GM23338 (cell line): ENCODE data around the gene RYR1. TPM values are rescaled to one million over a fixed set of nuclear protein-coding genes. Genes with fewer than 3 reads are reported as not detected.

ENCODE experiments used
- ATAC-seq: fragments of 200-7000 bp; cut with Tn5 transposase; 3 replicates; pipeline ENCODE4 v1.9.1; 2020
- DNase-seq: peaks from one replicate; pipeline ENCODE4 v3.0.0-alpha.2; 2015; ENCODE audit warnings: low spot score
- H2AFZ ChIP-seq: fragments of 200-600 bp; sonication (generic); 2 replicates; pipeline ENCODE4 v1.8.0; 2016; ENCODE audit warnings: antibody characterized with exemption, mild to moderate bottlenecking, moderate library complexity
- H3F3A ChIP-seq: fragments of 200-600 bp; sonication (generic); replicated peaks from 2 replicates; pipeline ENCODE4 v1.8.0; 2017; ENCODE audit warnings: antibody characterized with exemption, mixed run types, low read depth
- H3K27ac ChIP-seq: fragments of 200-600 bp; sonication (generic); 2 replicates; pipeline ENCODE4 v1.6.1; 2016; ENCODE audit warnings: low read depth
- H3K27me3 ChIP-seq: fragments of 200-600 bp; sonication (generic); 2 replicates; pipeline ENCODE4 v1.8.0; 2016; ENCODE audit warnings: mild to moderate bottlenecking, mixed run types, moderate library complexity; ENCODE audit not compliant: insufficient read depth
- H3K36me3 ChIP-seq: fragments of 200-600 bp; sonication (generic); 2 replicates; pipeline ENCODE4 v1.8.0; 2016; ENCODE audit warnings: mild to moderate bottlenecking; ENCODE audit not compliant: insufficient read depth
- H3K4me1 ChIP-seq: fragments of 200-600 bp; sonication (generic); 2 replicates; pipeline ENCODE4 v1.8.0; 2016; ENCODE audit warnings: mild to moderate bottlenecking, moderate library complexity; ENCODE audit not compliant: insufficient read depth
- H3K4me2 ChIP-seq: fragments of 200-600 bp; sonication (generic); 2 replicates; pipeline ENCODE4 v1.7.1; 2017; ENCODE audit warnings: mixed run types
- H3K4me3 ChIP-seq: fragments of 200-600 bp; sonication (generic); 2 replicates; pipeline ENCODE4 v1.6.1; 2016; ENCODE audit warnings: mixed run types
- H3K79me2 ChIP-seq: fragments of 200-600 bp; sonication (generic); replicated peaks from 2 replicates; pipeline ENCODE4 v1.8.0; 2017; ENCODE audit warnings: mild to moderate bottlenecking; ENCODE audit not compliant: insufficient read depth
- H3K9me2 ChIP-seq: fragments of 200-600 bp; sonication (generic); 2 replicates; pipeline ENCODE4 v1.8.0; 2017; ENCODE audit not compliant: insufficient read depth
- H4K20me1 ChIP-seq: fragments of 200-600 bp; sonication (generic); replicated peaks from 2 replicates; pipeline ENCODE4 v1.8.0; 2017; ENCODE audit warnings: mild to moderate bottlenecking; ENCODE audit not compliant: insufficient read depth
- H3K27ac Mint-ChIP-seq: 2 replicates; pipeline ENCODE4 v1.8.0; 2020; ENCODE audit warnings: inconsistent platforms, mild to moderate bottlenecking, moderate library complexity, mixed read lengths
- H3K27me3 Mint-ChIP-seq: 3 replicates; pipeline ENCODE4 v1.8.0; 2022; ENCODE audit warnings: low read depth, mild to moderate bottlenecking, moderate library complexity, mixed read lengths, inconsistent platforms; ENCODE audit not compliant: insufficient read depth, poor library complexity
- H3K36me3 Mint-ChIP-seq: 3 replicates; pipeline ENCODE4 v1.8.0; 2021; ENCODE audit warnings: low read depth, mild to moderate bottlenecking, inconsistent platforms, moderate library complexity, mixed read lengths
- H3K4me1 Mint-ChIP-seq: 3 replicates; pipeline ENCODE4 v1.8.0; 2020; ENCODE audit warnings: mild to moderate bottlenecking, inconsistent platforms, mixed read lengths
- H3K4me3 Mint-ChIP-seq: 3 replicates; pipeline ENCODE4 v1.8.0; 2021; ENCODE audit warnings: moderate library complexity, mild to moderate bottlenecking, inconsistent platforms, mixed read lengths
- H3K9me3 Mint-ChIP-seq: 3 replicates; pipeline ENCODE4 v1.8.0; 2020; ENCODE audit warnings: moderate library complexity, mild to moderate bottlenecking, inconsistent platforms, mixed read lengths
- CREB1 ChIP-seq: fragments of 250-450 bp; sonication (Bioruptor Pico); IDR thresholded peaks from 2 replicates; pipeline ENCODE4 v1.5.0; 2020; ENCODE audit warnings: low read depth, mild to moderate bottlenecking, moderate library complexity
- ETS1 ChIP-seq: IDR thresholded peaks from 2 replicates; pipeline ENCODE4 v1.6.1; 2016; ENCODE audit warnings: antibody characterized with exemption
- EZH2 ChIP-seq: fragments of 200-600 bp; sonication (generic); IDR thresholded peaks from one replicate; pipeline ENCODE4 v1.8.0; 2017; ENCODE audit warnings: antibody characterized with exemption, mild to moderate bottlenecking, low read depth; ENCODE audit not compliant: unreplicated experiment
- EZH2phosphoT487 ChIP-seq: fragments of 200-600 bp; sonication (generic); IDR thresholded peaks from one replicate; pipeline ENCODE4 v1.8.1; 2018; ENCODE audit warnings: antibody characterized with exemption; ENCODE audit not compliant: unreplicated experiment
- JUNB ChIP-seq: IDR thresholded peaks from one replicate; pipeline ENCODE4 v1.6.1; 2016; ENCODE audit warnings: antibody characterized with exemption; ENCODE audit not compliant: unreplicated experiment
- POLR2AphosphoS5 ChIP-seq: IDR thresholded peaks from 2 replicates; pipeline ENCODE4 v1.6.1; 2016; ENCODE audit warnings: antibody characterized with exemption, low read depth
- REST ChIP-seq: IDR thresholded peaks from one replicate; pipeline ENCODE4 v1.6.1; 2018; ENCODE audit warnings: antibody characterized with exemption; ENCODE audit not compliant: unreplicated experiment
- STAT1 ChIP-seq: IDR thresholded peaks from one replicate; pipeline ENCODE4 v1.6.1; 2016; ENCODE audit warnings: antibody characterized with exemption; ENCODE audit not compliant: unreplicated experiment
- ZNF114 ChIP-seq: fragments of 250-450 bp; sonication (Bioruptor Pico); IDR thresholded peaks from 2 replicates; pipeline ENCODE4 v1.5.0; 2020; ENCODE audit warnings: mild to moderate bottlenecking, moderate library complexity
- polyA plus RNA-seq: library from polyadenylated mRNA; unstranded; fragments of >200 nt; fragmentation: Nextera tagmentation; extraction: Ambion mirVana; gene quantifications from 2 replicates; pipeline ENCODE4 v1.2.1, GENCODE V29; 2016
- total RNA-seq: library from RNA; depleted of rRNA; stranded (reverse); fragments of >200 nt; shearing (Covaris generic); gene quantifications from 2 replicates; pipeline ENCODE4 v1.2.3, GENCODE V29; 2014
- TF ChIP-seq, protein P1 (sequence below), 2 experiments: fragments of 200-600 bp in 1 of 2; sonication (generic) in 1 of 2; conservative IDR thresholded peaks; 2 replicates each; pipeline versions ENCODE4 v1.5.1 to v1.6.1; 2016 to 2017; ENCODE audit warnings: antibody characterized with exemption in 2 of 2, low read depth in 2 of 2, mild to moderate bottlenecking in 2 of 2, moderate library complexity in 1 of 2

The RYR1 gene
- total and polyA plus RNA-seq, 2 experiments from 2014 or later, result 4.0 to 26.7 TPM

GRCh38 chr19:38478273-38478971 is 44.9 kb downstream of the RYR1 start:
- peak; percentile 86 for ATAC-seq
- TF ChIP-seq EZH2phosphoT487, result no peak
- TF ChIP-seq, protein P1, sequence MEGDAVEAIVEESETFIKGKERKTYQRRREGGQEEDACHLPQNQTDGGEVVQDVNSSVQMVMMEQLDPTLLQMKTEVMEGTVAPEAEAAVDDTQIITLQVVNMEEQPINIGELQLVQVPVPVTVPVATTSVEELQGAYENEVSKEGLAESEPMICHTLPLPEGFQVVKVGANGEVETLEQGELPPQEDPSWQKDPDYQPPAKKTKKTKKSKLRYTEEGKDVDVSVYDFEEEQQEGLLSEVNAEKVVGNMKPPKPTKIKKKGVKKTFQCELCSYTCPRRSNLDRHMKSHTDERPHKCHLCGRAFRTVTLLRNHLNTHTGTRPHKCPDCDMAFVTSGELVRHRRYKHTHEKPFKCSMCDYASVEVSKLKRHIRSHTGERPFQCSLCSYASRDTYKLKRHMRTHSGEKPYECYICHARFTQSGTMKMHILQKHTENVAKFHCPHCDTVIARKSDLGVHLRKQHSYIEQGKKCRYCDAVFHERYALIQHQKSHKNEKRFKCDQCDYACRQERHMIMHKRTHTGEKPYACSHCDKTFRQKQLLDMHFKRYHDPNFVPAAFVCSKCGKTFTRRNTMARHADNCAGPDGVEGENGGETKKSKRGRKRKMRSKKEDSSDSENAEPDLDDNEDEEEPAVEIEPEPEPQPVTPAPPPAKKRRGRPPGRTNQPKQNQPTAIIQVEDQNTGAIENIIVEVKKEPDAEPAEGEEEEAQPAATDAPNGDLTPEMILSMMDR (conservative IDR thresholded peaks at IDR 0.05; ENCODE audit: low read depth in 2 of 2), result peak; percentile 24 to 56; a peak in 3 of 4 replicates
- H3K9me3 Mint-ChIP-seq, result no peaks in the 10 kb centered on the region

GRCh38 chr19:38482496-38482895 is 49.0 kb downstream of the RYR1 start:
- Mint-ChIP-seq H3K27ac (no peak overlapping the region), H3K4me1 (peaks cover 3% of the 10 kb centered on the region; the same call in 2 of the 3 replicates), H3K9me3 (no peaks in the 10 kb centered on the region; the same call in 2 of the 3 replicates), H3K36me3 (peaks cover 79% of the 10 kb centered on the region), H3K4me3 (no peak overlapping the region), H3K27me3 (peaks cover 7% of the 10 kb centered on the region)
- ATAC-seq, result no peak
- Histone ChIP-seq H3F3A (no peaks in the 10 kb centered on the region), H3K27me3 (no peaks in the 10 kb centered on the region), H3K79me2 (no peaks in the 10 kb centered on the region), H3K27ac (no peak overlapping the region), H2AFZ (no peak overlapping the region), H3K9me2 (no peaks in the 10 kb centered on the region), H3K4me1 (no peaks in the 10 kb centered on the region), H4K20me1 (peaks cover 4% of the 10 kb centered on the region; the same call in 1 of the 2 replicates), H3K4me2 (no peak overlapping the region), H3K36me3 (peaks cover 8% of the 10 kb centered on the region), H3K4me3 (no peak overlapping the region)
- DNase-seq, result no peak
- no peak for TF ChIP-seq POLR2AphosphoS5
- no peak for TF ChIP-seq ZNF114
- no peak for TF ChIP-seq JUNB
- TF ChIP-seq STAT1, result no peak
- no peak for TF ChIP-seq ETS1
- no peak for TF ChIP-seq REST
- TF ChIP-seq EZH2, result no peak
- TF ChIP-seq, protein P1 (conservative IDR thresholded peaks at IDR 0.05; ENCODE audit: low read depth in 2 of 2), result no peak
- no peak for TF ChIP-seq CREB1

More at GRCh38 chr19:38478273-38478971, 44.9 kb downstream of the RYR1 start:
- H3K27ac Mint-ChIP-seq, result no peak overlapping the region
- H3K27me3 Mint-ChIP-seq, result peaks cover 12% of the 10 kb centered on the region
- H3K4me2 ChIP-seq, result no peak overlapping the region
- H4K20me1 ChIP-seq, result peaks cover 8% of the 10 kb centered on the region; the same call in 1 of the 2 replicates
- H3K79me2 ChIP-seq, result no peaks in the 10 kb centered on the region
- H3K4me1 Mint-ChIP-seq, result peaks cover 3% of the 10 kb centered on the region; the same call in 2 of the 3 replicates
- peaks cover 66% of the 10 kb centered on the region for H3K36me3 Mint-ChIP-seq
- peak; percentile 39 for DNase-seq
- H3K36me3 ChIP-seq, result peaks cover 3% of the 10 kb centered on the region
- no peaks in the 10 kb centered on the region for H3K4me1 ChIP-seq
- no peak overlapping the region for H3K4me3 ChIP-seq
- no peak overlapping the region for H2AFZ ChIP-seq
- H3K27ac ChIP-seq, result no peak overlapping the region
- H3K4me3 Mint-ChIP-seq, result no peak overlapping the region
- no peaks in the 10 kb centered on the region for H3F3A ChIP-seq
- no peaks in the 10 kb centered on the region for H3K9me2 ChIP-seq
- H3K27me3 ChIP-seq, result no peaks in the 10 kb centered on the region
